OCI-LY7 (cell line): ENCODE measurements around the gene GPATCH2L. TPM values are rescaled to one million over a fixed set of nuclear protein-coding genes. Genes with fewer than 3 reads are reported as not detected.
A peak's percentile ranks its signal among the peaks of the same experiment; 100 is the strongest.

Experiments
- Bru-seq: library from RNA; stranded (reverse); fragments of 400-500 nt; gene quantifications from one replicate; lab custom pipeline; 2021; lab: Mats Ljungman, UMichigan
- BruChase-seq, 2 experiments: library from RNA; stranded (reverse); fragments of 400-500 nt; gene quantifications; one replicate each; lab custom pipeline; 2021; lab: Mats Ljungman, UMichigan
- BruUV-seq: library from RNA; stranded (reverse); fragments of 400-500 nt; replicated peaks from 2 replicates; lab custom pipeline; 2021; lab: Mats Ljungman, UMichigan
- CTCF ChIA-PET: fragments of 300-600 bp; sonication (Branson Sonifier 250); formaldehyde crosslinking; loops from one replicate; lab custom pipeline; 2022; ENCODE audit warnings: antibody characterized with exemption; ENCODE audit not compliant: unreplicated experiment; lab: Charles Lee
- POLR2A ChIA-PET: fragments of 300-600 bp; sonication (Branson Sonifier 250); formaldehyde crosslinking; loops from one replicate; lab custom pipeline; 2022; ENCODE audit warnings: antibody characterized with exemption; lab: Charles Lee
- DNase-seq: peaks from one replicate; pipeline ENCODE4 v3.0.0-alpha.2; 2015; ENCODE audit warnings: low spot score
- H2AFZ ChIP-seq: fragments of 200-600 bp; sonication (generic), shearing (Covaris generic); 2 replicates; pipeline ENCODE4 v1.6.1; 2014; ENCODE audit warnings: mild to moderate bottlenecking, antibody characterized with exemption, low read length, moderate library complexity
- H3K27ac ChIP-seq: fragments of 200-600 bp; sonication (generic); 2 replicates; pipeline ENCODE4 v1.5.1; 2014; ENCODE audit warnings: mixed run types, low read depth, mild to moderate bottlenecking, moderate library complexity, low read length, inconsistent platforms; ENCODE audit not compliant: poor library complexity, severe bottlenecking
- H3K36me3 ChIP-seq: fragments of 200-600 bp; sonication (generic); 2 replicates; pipeline ENCODE4 v1.6.1; 2014; ENCODE audit warnings: mild to moderate bottlenecking, antibody characterized with exemption, low read length, moderate library complexity, mixed read lengths; ENCODE audit not compliant: insufficient read depth
- H3K4me1 ChIP-seq: fragments of 200-600 bp; sonication (generic); 2 replicates; pipeline ENCODE4 v1.5.1; 2014; ENCODE audit warnings: mild to moderate bottlenecking, low read length; ENCODE audit not compliant: insufficient read depth, poor library complexity, severe bottlenecking
- H3K4me2 ChIP-seq: fragments of 200-600 bp; sonication (generic); 2 replicates; pipeline ENCODE4 v1.6.1; 2014; ENCODE audit warnings: mild to moderate bottlenecking, low read length
- H3K4me3 ChIP-seq: fragments of 200-600 bp; sonication (generic); 2 replicates; pipeline ENCODE4 v1.5.1; 2014; ENCODE audit warnings: mild to moderate bottlenecking, low read depth, low read length; ENCODE audit not compliant: poor library complexity, severe bottlenecking
- H3K79me2 ChIP-seq: fragments of 200-600 bp; sonication (generic); 2 replicates; pipeline ENCODE4 v1.6.1; 2016; ENCODE audit warnings: low read depth, mild to moderate bottlenecking, low read length, moderate library complexity, mixed read lengths; ENCODE audit not compliant: insufficient read depth
- H3K9me2 ChIP-seq: fragments of 200-600 bp; sonication (generic); 2 replicates; pipeline ENCODE4 v1.6.1; 2016; ENCODE audit warnings: mild to moderate bottlenecking, low read length, mixed read lengths; ENCODE audit not compliant: insufficient read depth
- H3K9me3 ChIP-seq: fragments of 200-600 bp; sonication (generic); 2 replicates; pipeline ENCODE4 v1.6.1; 2014; ENCODE audit warnings: mild to moderate bottlenecking, mixed run types, low read length, mixed read lengths
- H4K20me1 ChIP-seq: fragments of 200-600 bp; sonication (generic); 2 replicates; pipeline ENCODE4 v1.6.1; 2014; ENCODE audit warnings: mild to moderate bottlenecking, antibody characterized with exemption, low read length, moderate library complexity, mixed read lengths; ENCODE audit not compliant: insufficient read depth
- EZH2phosphoT487 ChIP-seq: fragments of 200-600 bp; sonication (generic); IDR thresholded peaks from 2 replicates; pipeline ENCODE4 v1.6.1; 2018; ENCODE audit warnings: low read depth, borderline replicate concordance, mild to moderate bottlenecking, mixed run types, antibody characterized with exemption, low read length, moderate library complexity, mixed read lengths
- intact Hi-C: fragments of 100-400 bp; cut with micrococcal nuclease; formaldehyde crosslinking; loops from one replicate; pipeline ENCODE4 v1.10.0; 2022; ENCODE audit not compliant: unreplicated experiment
- long read RNA-seq: library from polyadenylated mRNA; stranded (forward); transcript quantifications from one replicate; pipeline ENCODE4 v2.0.0, GENCODE V29; 2022
- total RNA-seq, 2 experiments: library from RNA; depleted of rRNA in 1 of 2; stranded (reverse); fragments of >200 nt in 1 of 2; shearing (Covaris generic) in 1 of 2; gene quantifications; 2 replicates each; pipeline ENCODE4 v1.2.3, GENCODE V29; 2014 to 2022
- TF ChIP-seq, protein P1 (sequence below): fragments of 200-600 bp; sonication (generic); conservative IDR thresholded peaks from 2 replicates; pipeline ENCODE4 v1.5.1; 2014; ENCODE audit warnings: mild to moderate bottlenecking, antibody characterized with exemption, low read length, moderate library complexity, mixed read lengths

Gene GPATCH2L
- total RNA-seq (2014; rRNA removed; shearing (Covaris generic)) (41.9 and 70.4 TPM in 2 replicates), total RNA-seq (2022) (59.0 and 67.2 TPM in 2 replicates), Bru-seq, nascent RNA (percentile 88 among the genes with signal in this experiment), BruChase-seq, experiment 1, labeled RNA remaining after a 6-hour chase (percentile 81 among the genes with signal in this experiment), BruChase-seq, experiment 2, labeled RNA remaining after a 2-hour chase (percentile 90 among the genes with signal in this experiment)
- long read RNA-seq, full-length matches to known transcripts: 14 of 52 reads
- long read RNA-seq, partial matches to known transcripts: 19 of 52 reads
- long read RNA-seq, other reads (novel, unspliced or antisense): 19 of 52 reads

DNA sequence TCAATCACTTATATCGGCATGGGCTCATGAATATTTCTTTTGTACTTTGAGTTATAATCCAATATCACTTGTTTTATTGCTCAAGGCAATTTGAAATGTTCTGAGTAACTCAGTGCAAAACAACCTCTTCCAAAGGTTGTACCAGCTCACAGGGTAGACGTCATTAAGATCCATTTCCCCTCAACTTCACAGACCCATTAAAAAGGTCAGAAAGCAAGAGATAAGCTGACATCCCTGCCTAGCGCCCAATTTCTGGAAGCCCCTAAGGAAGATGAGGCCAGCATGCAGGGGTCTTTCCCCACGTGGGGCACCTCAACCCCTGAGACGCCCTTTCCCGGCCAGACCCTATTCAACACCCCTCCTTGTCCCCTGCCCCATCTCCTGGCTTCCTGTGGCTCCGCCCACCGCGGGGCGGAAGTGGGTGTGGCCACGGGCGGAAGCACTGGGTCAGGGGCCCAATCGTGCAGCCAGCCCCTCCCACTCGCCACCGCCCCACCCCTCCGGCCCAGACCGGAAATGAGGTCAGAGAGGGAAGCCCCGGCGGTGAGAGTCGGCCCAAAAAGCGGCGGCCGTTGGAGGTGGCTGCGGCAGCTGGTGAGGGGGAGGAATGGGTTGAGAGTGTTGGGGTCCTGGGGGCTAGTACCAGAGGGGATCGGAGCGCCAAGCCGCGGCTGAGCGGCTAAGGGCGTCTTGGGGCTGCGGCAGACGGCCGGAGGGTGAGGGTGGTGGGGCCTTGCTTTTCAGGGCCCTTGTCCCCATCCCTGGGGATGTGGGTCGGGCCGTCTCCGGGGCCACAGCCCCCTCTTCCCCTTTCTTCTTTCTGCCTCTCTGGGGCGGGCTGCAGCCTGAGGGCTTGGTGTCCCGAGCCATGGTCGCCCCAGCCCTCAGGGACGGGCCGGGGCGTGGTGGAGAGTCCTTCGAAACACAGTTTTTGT, at the start of gene GPATCH2L:
TSS of gene GPATCH2L (plus strand) at position 525 of the 935 bp plus-strand sequence. CDS start 2,442 bp downstream, outside the sequence.
- BruUV-seq: TSS peak; percentile 68
- intact Hi-C loops: no loop called here
- Histone ChIP-seq H3K27ac (peak within 1 kb of the TSS; percentile 75), H3K36me3 (peaks cover 27% of the 10 kb centered on the region), H3K4me1 (peaks cover 47% of the 10 kb centered on the region), H2AFZ (peak within 1 kb of the TSS; percentile 93), H3K79me2 (peaks cover 47% of the 10 kb centered on the region), H3K4me3 (peak within 1 kb of the TSS; percentile 93), H3K9me3 (0 out of 2 replicates have a peak, but pooled peaks cover 5% of the 10 kb centered on the region), H3K9me2 (no peaks in the 10 kb centered on the region), H3K4me2 (peak within 1 kb of the TSS; percentile 92), H4K20me1 (peaks cover 28% of the 10 kb centered on the region)
- ChIA-PET CTCF (no interaction called here), POLR2A (interaction anchor here (0.8 to 1.5 kb wide), 2 partner anchors 9 to 14 kb away, joined by 4 to 5 read pairs; no protein-coding TSS in a partner anchor)
- DNase-seq: peak; percentile 94
- no peak for TF ChIP-seq EZH2phosphoT487
- TF ChIP-seq, protein P1, sequence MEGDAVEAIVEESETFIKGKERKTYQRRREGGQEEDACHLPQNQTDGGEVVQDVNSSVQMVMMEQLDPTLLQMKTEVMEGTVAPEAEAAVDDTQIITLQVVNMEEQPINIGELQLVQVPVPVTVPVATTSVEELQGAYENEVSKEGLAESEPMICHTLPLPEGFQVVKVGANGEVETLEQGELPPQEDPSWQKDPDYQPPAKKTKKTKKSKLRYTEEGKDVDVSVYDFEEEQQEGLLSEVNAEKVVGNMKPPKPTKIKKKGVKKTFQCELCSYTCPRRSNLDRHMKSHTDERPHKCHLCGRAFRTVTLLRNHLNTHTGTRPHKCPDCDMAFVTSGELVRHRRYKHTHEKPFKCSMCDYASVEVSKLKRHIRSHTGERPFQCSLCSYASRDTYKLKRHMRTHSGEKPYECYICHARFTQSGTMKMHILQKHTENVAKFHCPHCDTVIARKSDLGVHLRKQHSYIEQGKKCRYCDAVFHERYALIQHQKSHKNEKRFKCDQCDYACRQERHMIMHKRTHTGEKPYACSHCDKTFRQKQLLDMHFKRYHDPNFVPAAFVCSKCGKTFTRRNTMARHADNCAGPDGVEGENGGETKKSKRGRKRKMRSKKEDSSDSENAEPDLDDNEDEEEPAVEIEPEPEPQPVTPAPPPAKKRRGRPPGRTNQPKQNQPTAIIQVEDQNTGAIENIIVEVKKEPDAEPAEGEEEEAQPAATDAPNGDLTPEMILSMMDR: no peak

DNA sequence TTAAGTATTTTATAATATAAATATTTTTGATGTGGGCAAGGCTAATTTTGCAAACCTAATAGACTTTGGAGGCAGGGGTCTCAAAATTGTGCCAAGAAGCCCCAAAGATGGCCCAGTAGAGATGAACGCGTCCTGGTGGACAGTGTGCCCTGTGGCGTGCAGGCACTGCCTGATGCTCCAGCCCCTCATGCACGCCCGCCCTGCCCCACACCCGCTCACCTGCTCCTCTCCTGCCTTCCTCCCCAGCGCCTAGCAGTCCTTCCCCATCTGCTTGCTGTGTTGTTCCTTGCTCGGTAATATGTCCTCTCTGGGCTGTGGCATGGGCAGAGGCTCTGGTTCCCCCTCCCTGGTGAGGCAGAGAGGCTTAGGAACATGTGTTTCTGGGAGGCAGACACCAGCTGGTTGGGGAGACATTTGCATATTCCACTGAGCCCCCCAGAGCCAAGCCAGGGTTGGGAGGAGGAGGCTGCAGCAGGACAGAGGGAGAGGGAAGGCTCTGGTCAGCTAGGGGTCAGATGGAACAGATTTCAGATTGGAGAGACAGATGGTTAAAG, 46.8 kb upstream of the GPATCH2L start:
- ChIA-PET POLR2A (no interaction called here), CTCF (no interaction called here)
- Histone ChIP-seq H3K36me3 (no peaks in the 10 kb centered on the region), H3K4me2 (no peak overlapping the region), H3K9me2 (no peaks in the 10 kb centered on the region), H3K27ac (no peak overlapping the region), H3K79me2 (no peaks in the 10 kb centered on the region), H3K9me3 (no peaks in the 10 kb centered on the region), H2AFZ (no peak overlapping the region), H3K4me3 (no peak overlapping the region), H3K4me1 (no peaks in the 10 kb centered on the region), H4K20me1 (no peaks in the 10 kb centered on the region)
- BruUV-seq: no TSS peak
- no peak for TF ChIP-seq EZH2phosphoT487
- intact Hi-C loops: no loop called here
- DNase-seq: no peak

DNA sequence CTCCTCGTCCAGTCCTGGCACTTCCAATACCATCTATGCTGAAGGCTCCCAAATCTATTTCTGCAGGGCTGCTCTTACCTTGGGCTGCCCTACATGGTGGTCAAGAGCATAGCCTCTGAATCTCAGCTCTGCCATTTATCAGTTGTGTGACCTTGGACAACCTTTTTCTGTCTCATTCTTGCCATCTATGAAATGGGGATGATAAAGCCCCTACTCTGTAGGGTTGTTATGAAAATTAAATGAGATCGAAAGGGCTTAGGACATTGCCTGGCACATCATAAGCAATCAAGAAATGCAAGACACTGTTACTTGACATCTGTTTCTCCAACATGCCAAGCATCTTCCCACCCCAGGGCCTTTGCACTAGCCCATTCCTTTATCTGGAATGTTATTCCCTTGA, 45.5 kb upstream of the GPATCH2L start:
- Histone ChIP-seq H3K4me1 (no peaks in the 10 kb centered on the region), H3K4me3 (no peak overlapping the region), H2AFZ (no peak overlapping the region), H4K20me1 (no peaks in the 10 kb centered on the region), H3K79me2 (no peaks in the 10 kb centered on the region), H3K27ac (no peak overlapping the region), H3K36me3 (no peaks in the 10 kb centered on the region), H3K9me3 (no peaks in the 10 kb centered on the region), H3K4me2 (no peak overlapping the region), H3K9me2 (no peaks in the 10 kb centered on the region)
- TF ChIP-seq, protein P1: no peak
- TF ChIP-seq EZH2phosphoT487: no peak
- no TSS peak for BruUV-seq
- no peak for DNase-seq
- CTCF ChIA-PET: no interaction called here
- POLR2A ChIA-PET: no interaction called here
- intact Hi-C loops: no loop called here
